ENCODE data around the gene GJA3. TPM values are rescaled to one million over a fixed set of nuclear protein-coding genes. Genes with fewer than 3 reads are reported as not detected.

The GJA3 gene
- total and polyA plus RNA-seq, 10 of the 15 experiments (the other 5 are each of a cell fraction or from before 2014, with no cell fraction given), result 0.03 to 0.11 (median 0.04) TPM; not detected in 5

- TF ChIP-seq BCLAF1 (IDR thresholded peaks at IDR 0.05), result no peak
Observed at GRCh38 chr13:20146381-20146780, 14.5 kb downstream of the GJA3 start (continued).

DNA sequence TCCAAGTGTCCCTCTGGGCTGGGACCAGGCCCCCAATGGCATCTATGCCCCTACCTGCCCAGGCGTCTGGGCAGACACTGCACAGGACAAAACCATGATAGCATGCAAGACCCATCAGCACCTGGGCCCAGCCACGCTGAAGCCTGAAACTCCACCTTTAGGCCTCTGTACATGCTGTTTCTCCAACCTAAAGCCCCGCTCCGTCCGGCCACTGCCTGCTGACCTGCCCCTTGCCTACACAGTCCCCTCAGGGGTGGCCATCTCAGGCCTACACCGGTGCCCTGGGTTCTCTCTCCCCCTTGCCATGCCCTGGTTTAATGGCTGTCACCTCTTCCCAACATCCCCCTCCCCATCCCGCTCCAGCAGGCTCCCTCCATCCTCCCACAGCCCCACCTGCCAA, 15.3 kb downstream of the GJA3 start:
- 30% methylated on average over 7 of the region's 7 CpGs for WGBS (ENCODE audit: insufficient coverage, insufficient replicate concordance, low lambda C conversion rate, missing lambda C conversion rate)
- peaks cover 0 to 3% of the 10 kb centered on the region in 2 experiments; a peak in 2 of 4 replicates for H3K27me3 ChIP-seq (replicated peaks in 1 of 2; ENCODE audit: control insufficient read depth in 2 of 2, insufficient read depth in 2 of 2, low read length in 1 of 2)
- ATAC-seq, result no peak
- H2AFZ ChIP-seq (ENCODE audit: control insufficient read depth, low read depth, low read length), result no peak overlapping the region
- CTCF ChIA-PET, result no interaction called here
- no peaks in the 10 kb centered on the region for H4K20me1 ChIP-seq (ENCODE audit: control insufficient read depth, insufficient read depth)
- SMC1A ChIA-PET (ENCODE audit: uncharacterized antibody, unreplicated experiment), result no interaction called here
- no peak overlapping the region for H3K4me2 ChIP-seq (ENCODE audit: control insufficient read depth, insufficient read depth)
- RAD21 ChIA-PET (ENCODE audit: unreplicated experiment), result no interaction called here
- POLR2A ChIA-PET, result no interaction called here
- no peak for FAIRE-seq
- intact Hi-C loops (cut with micrococcal nuclease; ENCODE audit: unreplicated experiment) (no loop called here), in situ Hi-C loops (cut with MboI) (no loop called here)
- H3K9me3 ChIP-seq (replicated peaks; ENCODE audit: control insufficient read depth, insufficient read depth, low read length), result no peaks in the 10 kb centered on the region
- no peak for DNase-seq (ENCODE audit: low read depth, low spot score)
- no peak overlapping the region for H3K9ac ChIP-seq (ENCODE audit: control insufficient read depth, insufficient read depth, low read length)
- no peaks in the 10 kb centered on the region for H3K4me1 ChIP-seq (ENCODE audit: control insufficient read depth, insufficient read depth, low read length)
- no peak overlapping the region for H3K4me3 ChIP-seq
- no peaks in the 10 kb centered on the region for H3K36me3 ChIP-seq (ENCODE audit: control insufficient read depth in 2 of 2, insufficient read depth in 2 of 2, low read length in 1 of 2)
- H3K79me2 ChIP-seq (ENCODE audit: control insufficient read depth, insufficient read depth, low read length), result no peaks in the 10 kb centered on the region
- H3K27ac ChIP-seq (ENCODE audit: control insufficient read depth, insufficient read depth), result no peak overlapping the region
- BruUV-seq (replicated peaks), result no TSS peak
- TF ChIP-seq GATAD2B (conservative IDR thresholded peaks at IDR 0.05; ENCODE audit: low read depth), result no peak
- no peak for TF ChIP-seq HDAC6 (IDR thresholded peaks at IDR 0.05; ENCODE audit: unreplicated experiment)
- TF ChIP-seq, protein P1, sequence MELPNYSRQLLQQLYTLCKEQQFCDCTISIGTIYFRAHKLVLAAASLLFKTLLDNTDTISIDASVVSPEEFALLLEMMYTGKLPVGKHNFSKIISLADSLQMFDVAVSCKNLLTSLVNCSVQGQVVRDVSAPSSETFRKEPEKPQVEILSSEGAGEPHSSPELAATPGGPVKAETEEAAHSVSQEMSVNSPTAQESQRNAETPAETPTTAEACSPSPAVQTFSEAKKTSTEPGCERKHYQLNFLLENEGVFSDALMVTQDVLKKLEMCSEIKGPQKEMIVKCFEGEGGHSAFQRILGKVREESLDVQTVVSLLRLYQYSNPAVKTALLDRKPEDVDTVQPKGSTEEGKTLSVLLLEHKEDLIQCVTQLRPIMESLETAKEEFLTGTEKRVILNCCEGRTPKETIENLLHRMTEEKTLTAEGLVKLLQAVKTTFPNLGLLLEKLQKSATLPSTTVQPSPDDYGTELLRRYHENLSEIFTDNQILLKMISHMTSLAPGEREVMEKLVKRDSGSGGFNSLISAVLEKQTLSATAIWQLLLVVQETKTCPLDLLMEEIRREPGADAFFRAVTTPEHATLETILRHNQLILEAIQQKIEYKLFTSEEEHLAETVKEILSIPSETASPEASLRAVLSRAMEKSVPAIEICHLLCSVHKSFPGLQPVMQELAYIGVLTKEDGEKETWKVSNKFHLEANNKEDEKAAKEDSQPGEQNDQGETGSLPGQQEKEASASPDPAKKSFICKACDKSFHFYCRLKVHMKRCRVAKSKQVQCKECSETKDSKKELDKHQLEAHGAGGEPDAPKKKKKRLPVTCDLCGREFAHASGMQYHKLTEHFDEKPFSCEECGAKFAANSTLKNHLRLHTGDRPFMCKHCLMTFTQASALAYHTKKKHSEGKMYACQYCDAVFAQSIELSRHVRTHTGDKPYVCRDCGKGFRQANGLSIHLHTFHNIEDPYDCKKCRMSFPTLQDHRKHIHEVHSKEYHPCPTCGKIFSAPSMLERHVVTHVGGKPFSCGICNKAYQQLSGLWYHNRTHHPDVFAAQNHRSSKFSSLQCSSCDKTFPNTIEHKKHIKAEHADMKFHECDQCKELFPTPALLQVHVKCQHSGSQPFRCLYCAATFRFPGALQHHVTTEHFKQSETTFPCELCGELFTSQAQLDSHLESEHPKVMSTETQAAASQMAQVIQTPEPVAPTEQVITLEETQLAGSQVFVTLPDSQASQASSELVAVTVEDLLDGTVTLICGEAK (IDR thresholded peaks at IDR 0.05; ENCODE audit: borderline replicate concordance), result no peak
- no peak for TF ChIP-seq DPF2 (IDR thresholded peaks at IDR 0.05)
- no peak for TF ChIP-seq E2F8 (IDR thresholded peaks at IDR 0.05; ENCODE audit: low read depth, partially characterized antibody)
- no peak for TF ChIP-seq ZZZ3 (IDR thresholded peaks at IDR 0.05; ENCODE audit: control insufficient read depth, insufficient read length, low read depth)
- TF ChIP-seq EGR1 (IDR thresholded peaks at IDR 0.05; ENCODE audit: borderline replicate concordance in 1 of 2, low read depth in 2 of 2, low read length in 2 of 2), result no peak
- no peak for TF ChIP-seq TBL1XR1 (IDR thresholded peaks at IDR 0.05; ENCODE audit: low read depth, low read length)

All from GM12878 (cell line).